Measurements from ENCODE around the gene EEF1AKMT3. TPM values are rescaled to one million over a fixed set of nuclear protein-coding genes. Genes with fewer than 3 reads are reported as not detected.

Gene EEF1AKMT3
- total and polyA plus RNA-seq, 4 donors: 3.6 to 11.5 (median 5.9) TPM

DNA sequence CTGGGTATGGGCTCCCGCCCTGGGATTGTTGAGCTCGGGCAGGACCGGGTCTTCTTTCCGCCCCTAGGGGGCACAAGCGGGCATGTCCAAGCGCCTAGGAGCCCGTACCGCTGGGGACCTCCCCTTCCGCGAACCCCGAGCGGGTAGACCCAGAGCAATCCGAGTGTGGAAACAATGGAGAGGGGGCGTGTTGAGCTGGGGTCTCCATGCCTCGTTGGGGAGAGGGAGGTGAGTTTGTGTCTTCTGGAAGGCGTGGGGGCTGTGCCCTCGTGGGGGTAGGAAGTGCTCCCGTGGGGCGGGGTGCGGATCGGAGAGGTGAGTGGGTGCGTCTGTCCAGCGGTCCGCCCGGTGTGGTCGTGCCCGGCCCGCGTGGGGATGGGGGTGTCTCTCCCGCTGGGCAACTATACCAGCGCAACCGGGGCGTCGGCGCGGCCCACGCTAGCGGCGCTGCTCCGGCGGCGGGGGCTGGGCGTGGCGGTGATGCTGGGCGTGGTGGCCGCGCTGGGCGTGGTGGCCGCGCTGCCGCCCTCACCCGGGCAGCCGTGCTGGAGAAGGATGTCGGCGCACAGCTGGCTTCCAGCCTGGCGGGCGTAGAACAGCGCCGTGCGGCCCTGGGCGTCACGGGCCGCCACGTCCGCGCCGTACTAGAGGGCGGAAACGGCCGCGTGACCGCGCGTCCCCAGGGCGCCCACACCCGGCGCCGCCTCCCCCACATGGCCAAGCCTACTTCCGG, 46.1 kb upstream of the EEF1AKMT3 start:
- ATAC-seq (ENCODE audit: insufficient read depth, low FRiP score) (peak; percentile 77), DNase-seq (peak; percentile 79 to 84 (median 81))
- Histone ChIP-seq H3K27me3 (ENCODE audit: control insufficient read depth in 3 of 3, insufficient read depth in 3 of 3, low read length in 2 of 3) (peaks cover 0 to 48% (median 29%) of the 10 kb centered on the region in 3 donors), H3K9me3 (ENCODE audit: control insufficient read depth in 4 of 4, insufficient read depth in 3 of 4, low read length in 3 of 4) (no peaks in the 10 kb centered on the region), H3K36me3 (ENCODE audit: control insufficient read depth in 4 of 4, insufficient read depth in 4 of 4, low read length in 4 of 4) (peaks cover 0 to 12% (median 2%) of the 10 kb centered on the region in 4 donors), H3K27ac (ENCODE audit: low read depth in 1 of 2, low read length in 1 of 2) (peak overlapping the region; percentile 62 to 71), H3K4me1 (ENCODE audit: control insufficient read depth in 5 of 5, insufficient read depth in 5 of 5, low read length in 5 of 5) (peaks cover 0 to 19% (median 0%) of the 10 kb centered on the region in 5 donors), H3K9ac (ENCODE audit: insufficient read depth in 1 of 2, low read length in 2 of 2) (no peak overlapping the region), H3K4me3 (peak overlapping the region; percentile 73)
- TF ChIP-seq CTCF (IDR thresholded peaks at IDR 0.05; ENCODE audit: control extremely low read depth, extremely low read depth): peak; percentile 21
- WGBS, 2 donors: 38 to 68% methylated on average over 79 of the region's 79 CpGs

DNA sequence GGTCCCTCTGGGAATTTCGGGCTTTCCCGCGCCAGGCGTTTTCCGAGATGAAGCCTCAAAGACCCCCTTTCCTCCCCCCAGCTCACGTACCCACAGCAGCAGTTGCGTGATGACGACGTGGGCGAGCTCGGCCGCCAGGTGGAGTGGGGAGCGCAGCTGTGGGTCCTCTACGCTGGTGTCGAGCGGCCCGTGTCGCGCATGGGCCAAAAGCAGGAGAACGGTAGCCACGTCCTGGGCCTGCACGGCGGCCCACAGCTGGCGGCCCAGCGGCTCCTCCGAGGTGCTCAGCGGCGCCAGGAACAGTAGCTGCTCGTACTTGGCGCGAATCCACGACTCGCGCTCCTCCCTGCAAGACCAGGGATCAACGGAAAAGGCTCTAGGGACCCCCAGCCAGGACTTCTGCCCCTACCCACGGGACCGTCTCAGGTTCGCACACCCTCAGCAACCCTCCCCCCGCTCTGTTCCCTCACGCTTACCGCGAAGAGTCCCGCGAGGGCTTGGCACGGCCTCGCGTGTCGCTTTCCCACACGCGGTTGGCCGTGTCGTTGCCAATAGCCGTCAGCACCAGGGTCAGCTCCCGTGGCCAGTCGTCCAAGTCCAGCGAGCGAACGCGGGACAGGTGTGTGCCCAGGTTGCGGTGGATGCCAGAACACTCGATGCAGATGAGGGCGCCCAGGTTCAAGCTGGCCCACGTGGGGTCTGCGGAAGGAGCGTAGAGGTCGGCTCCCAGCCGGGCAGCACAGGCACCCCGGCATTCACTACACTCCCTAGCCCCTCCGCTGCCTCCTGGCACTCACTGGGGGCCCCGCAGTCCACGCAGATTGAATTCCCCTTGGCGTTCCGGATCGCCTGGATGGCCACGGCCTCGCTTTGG, 45.3 kb upstream of the EEF1AKMT3 start:
- Histone ChIP-seq H3K9me3 (ENCODE audit: control insufficient read depth in 4 of 4, insufficient read depth in 3 of 4, low read length in 3 of 4) (no peaks in the 10 kb centered on the region), H3K4me3 (peak overlapping the region; percentile 73), H3K9ac (ENCODE audit: insufficient read depth in 1 of 2, low read length in 2 of 2) (no peak overlapping the region), H3K27me3 (ENCODE audit: control insufficient read depth in 3 of 3, insufficient read depth in 3 of 3, low read length in 2 of 3) (peaks cover 0 to 51% (median 32%) of the 10 kb centered on the region in 3 donors), H3K27ac (ENCODE audit: low read depth in 1 of 2, low read length in 1 of 2) (peak overlapping the region; percentile 62 to 71), H3K4me1 (ENCODE audit: control insufficient read depth in 5 of 5, insufficient read depth in 5 of 5, low read length in 5 of 5) (peaks cover 0 to 19% (median 0%) of the 10 kb centered on the region in 5 donors), H3K36me3 (ENCODE audit: control insufficient read depth in 4 of 4, insufficient read depth in 4 of 4, low read length in 4 of 4) (peaks cover 0 to 7% (median 0%) of the 10 kb centered on the region in 4 donors)
- peak; percentile 51 to 57 (median 57) for DNase-seq
- ATAC-seq (ENCODE audit: insufficient read depth, low FRiP score): no peak
- no peak for TF ChIP-seq CTCF (IDR thresholded peaks at IDR 0.05; ENCODE audit: control extremely low read depth, extremely low read depth)
- 51 to 75% methylated on average over 76 of the region's 76 CpGs for WGBS, 2 donors

DNA sequence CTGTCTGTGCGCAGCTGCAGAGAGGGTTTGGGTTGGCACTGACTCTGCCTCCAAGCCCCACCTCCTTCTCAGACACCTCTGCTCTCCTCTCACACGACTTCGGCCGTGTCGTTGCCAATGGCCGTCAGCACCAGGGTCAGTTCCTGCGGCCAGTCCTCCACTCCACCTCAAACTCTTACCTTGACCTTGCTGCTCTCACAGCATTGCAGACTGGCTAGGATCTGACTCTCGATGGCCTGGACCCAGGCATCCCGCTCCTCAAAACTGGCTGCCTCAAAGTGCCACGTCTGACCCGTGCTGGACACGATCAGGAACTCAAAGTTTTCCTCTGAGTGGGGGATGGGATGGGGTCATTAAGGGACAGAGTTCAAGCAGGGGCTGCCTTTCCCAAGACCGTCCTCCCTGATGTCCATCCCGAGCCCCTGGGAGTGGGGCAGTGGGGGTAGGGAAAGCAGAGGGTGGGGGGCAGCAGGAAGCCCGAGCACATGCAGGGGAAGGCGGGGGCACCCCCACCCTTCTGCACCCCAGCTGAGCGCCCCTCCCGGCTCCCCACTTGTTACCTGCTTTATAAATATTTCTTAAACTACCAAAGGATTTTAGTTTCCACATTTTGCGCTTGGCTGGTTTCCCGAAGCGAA, 44.5 kb upstream of the EEF1AKMT3 start:
- ATAC-seq (ENCODE audit: insufficient read depth, low FRiP score) (no peak), DNase-seq (no peak)
- Histone ChIP-seq H3K9ac (ENCODE audit: insufficient read depth in 1 of 2, low read length in 2 of 2) (no peak overlapping the region), H3K36me3 (ENCODE audit: control insufficient read depth in 4 of 4, insufficient read depth in 4 of 4, low read length in 4 of 4) (peaks cover 0 to 7% (median 0%) of the 10 kb centered on the region in 4 donors), H3K27ac (ENCODE audit: low read depth in 1 of 2, low read length in 1 of 2) (no peak overlapping the region), H3K27me3 (ENCODE audit: control insufficient read depth in 3 of 3, insufficient read depth in 3 of 3, low read length in 2 of 3) (peaks cover 0 to 56% (median 36%) of the 10 kb centered on the region in 3 donors), H3K9me3 (ENCODE audit: control insufficient read depth in 4 of 4, insufficient read depth in 3 of 4, low read length in 3 of 4) (no peaks in the 10 kb centered on the region), H3K4me3 (no peak overlapping the region), H3K4me1 (ENCODE audit: control insufficient read depth in 5 of 5, insufficient read depth in 5 of 5, low read length in 5 of 5) (peaks cover 0 to 17% (median 0%) of the 10 kb centered on the region in 5 donors)
- TF ChIP-seq CTCF (IDR thresholded peaks at IDR 0.05; ENCODE audit: control extremely low read depth, extremely low read depth): no peak
- 68 to 81% methylated on average over 21 of the region's 21 CpGs for WGBS, 2 donors

Measured in lung (tissue), 12 donors.